ENCODE measurements around the gene MOK. TPM values are rescaled to one million over a fixed set of nuclear protein-coding genes. Genes with fewer than 3 reads are reported as not detected.

The MOK gene
- total RNA-seq, 2 donors from 2014 or later = 4.8 to 6.9 TPM

- Histone ChIP-seq H3K27me3 (no peaks in the 10 kb centered on the region), H3K9ac (ENCODE audit: low read depth in 2 of 2, low read length in 2 of 2) (peak overlapping the region in 1 of 2 donors; percentile 31), H3K4me3 (no peak overlapping the region), H3K4me1 (no peaks in the 10 kb centered on the region), H3K9me3 (no peaks in the 10 kb centered on the region), H3K27ac (no peak overlapping the region), H3K36me3 (no peaks in the 10 kb centered on the region)
- no peak for DNase-seq
- intact Hi-C loops (cut with DNase I) = no loop called here
- TF ChIP-seq, protein P1, sequence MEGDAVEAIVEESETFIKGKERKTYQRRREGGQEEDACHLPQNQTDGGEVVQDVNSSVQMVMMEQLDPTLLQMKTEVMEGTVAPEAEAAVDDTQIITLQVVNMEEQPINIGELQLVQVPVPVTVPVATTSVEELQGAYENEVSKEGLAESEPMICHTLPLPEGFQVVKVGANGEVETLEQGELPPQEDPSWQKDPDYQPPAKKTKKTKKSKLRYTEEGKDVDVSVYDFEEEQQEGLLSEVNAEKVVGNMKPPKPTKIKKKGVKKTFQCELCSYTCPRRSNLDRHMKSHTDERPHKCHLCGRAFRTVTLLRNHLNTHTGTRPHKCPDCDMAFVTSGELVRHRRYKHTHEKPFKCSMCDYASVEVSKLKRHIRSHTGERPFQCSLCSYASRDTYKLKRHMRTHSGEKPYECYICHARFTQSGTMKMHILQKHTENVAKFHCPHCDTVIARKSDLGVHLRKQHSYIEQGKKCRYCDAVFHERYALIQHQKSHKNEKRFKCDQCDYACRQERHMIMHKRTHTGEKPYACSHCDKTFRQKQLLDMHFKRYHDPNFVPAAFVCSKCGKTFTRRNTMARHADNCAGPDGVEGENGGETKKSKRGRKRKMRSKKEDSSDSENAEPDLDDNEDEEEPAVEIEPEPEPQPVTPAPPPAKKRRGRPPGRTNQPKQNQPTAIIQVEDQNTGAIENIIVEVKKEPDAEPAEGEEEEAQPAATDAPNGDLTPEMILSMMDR (IDR thresholded peaks at IDR 0.05) = no peak
These were observed 117.9 kb downstream of the MOK start for GRCh38 chr14:102187044-102187443.

DNA sequence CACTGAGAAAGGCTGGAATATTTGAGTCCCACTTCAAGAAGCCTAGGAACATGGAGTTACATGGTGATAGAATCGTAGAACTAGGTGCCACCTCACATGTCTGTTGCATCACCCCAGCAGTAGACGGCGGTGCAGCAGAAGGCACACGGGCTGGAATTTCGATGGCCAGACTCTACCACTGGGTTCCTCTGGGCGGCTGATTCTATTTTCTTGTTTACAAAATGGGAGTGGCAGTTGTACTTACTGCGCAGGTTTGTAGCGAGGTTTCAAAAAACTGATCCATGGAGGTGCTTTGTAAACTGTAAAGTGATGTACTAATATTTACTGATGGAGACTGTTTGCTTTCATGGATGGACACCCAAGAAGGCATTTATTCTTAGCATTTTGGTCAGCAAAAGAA is 119.6 kb downstream of the MOK start:
- Histone ChIP-seq H3K9me3 (no peaks in the 10 kb centered on the region), H3K36me3 (no peaks in the 10 kb centered on the region), H3K4me3 (no peak overlapping the region), H3K9ac (ENCODE audit: low read depth in 2 of 2, low read length in 2 of 2) (no peak overlapping the region), H3K27ac (no peak overlapping the region), H3K27me3 (no peaks in the 10 kb centered on the region), H3K4me1 (no peaks in the 10 kb centered on the region)
- TF ChIP-seq, protein P1 (IDR thresholded peaks at IDR 0.05) = no peak
- intact Hi-C loops (cut with DNase I) = no loop called here
- peak; percentile 45 for DNase-seq

- intact Hi-C loops (cut with DNase I) = no loop called here
- H3K9ac ChIP-seq (ENCODE audit: low read depth in 2 of 2, low read length in 2 of 2) = no peak overlapping the region
- no peak overlapping the region for H3K27ac ChIP-seq
These were observed 120.5 kb downstream of the MOK start for GRCh38 chr14:102184316-102185035.

DNA sequence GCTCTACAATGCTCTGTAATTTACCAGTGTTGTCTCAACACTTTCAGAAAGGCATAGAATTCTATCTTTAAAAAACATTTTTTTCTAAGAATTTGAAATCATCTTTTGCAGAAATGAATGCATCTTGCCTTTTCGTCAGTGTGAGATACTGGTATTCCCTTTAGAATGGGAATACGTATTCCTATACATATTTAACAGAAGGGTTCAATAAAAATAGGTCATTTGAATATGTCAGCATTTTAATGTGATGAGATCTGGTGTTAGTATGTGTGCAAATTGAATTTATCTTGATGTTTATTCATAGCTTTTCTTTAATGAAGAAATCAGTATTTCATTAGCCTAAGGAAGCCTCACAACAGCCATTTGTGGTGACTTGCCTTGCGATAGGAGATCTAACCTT is 121.1 kb downstream of the MOK start:
- Histone ChIP-seq H3K27me3 (no peaks in the 10 kb centered on the region), H3K4me1 (no peaks in the 10 kb centered on the region), H3K4me3 (no peak overlapping the region), H3K36me3 (no peaks in the 10 kb centered on the region), H3K9me3 (no peaks in the 10 kb centered on the region), H3K27ac (no peak overlapping the region), H3K9ac (ENCODE audit: low read depth in 2 of 2, low read length in 2 of 2) (no peak overlapping the region)
- TF ChIP-seq, protein P1 (IDR thresholded peaks at IDR 0.05) = no peak
- intact Hi-C loops (cut with DNase I) = no loop called here
- DNase-seq = no peak

More at GRCh38 chr14:102184316-102185035, 120.5 kb downstream of the MOK start:
- TF ChIP-seq, protein P1 (IDR thresholded peaks at IDR 0.05) = no peak
- no peaks in the 10 kb centered on the region for H3K27me3 ChIP-seq
- H3K36me3 ChIP-seq = no peaks in the 10 kb centered on the region
- H3K4me3 ChIP-seq = no peak overlapping the region
- no peak for DNase-seq
- H3K9me3 ChIP-seq = no peaks in the 10 kb centered on the region
- no peaks in the 10 kb centered on the region for H3K4me1 ChIP-seq

DNA sequence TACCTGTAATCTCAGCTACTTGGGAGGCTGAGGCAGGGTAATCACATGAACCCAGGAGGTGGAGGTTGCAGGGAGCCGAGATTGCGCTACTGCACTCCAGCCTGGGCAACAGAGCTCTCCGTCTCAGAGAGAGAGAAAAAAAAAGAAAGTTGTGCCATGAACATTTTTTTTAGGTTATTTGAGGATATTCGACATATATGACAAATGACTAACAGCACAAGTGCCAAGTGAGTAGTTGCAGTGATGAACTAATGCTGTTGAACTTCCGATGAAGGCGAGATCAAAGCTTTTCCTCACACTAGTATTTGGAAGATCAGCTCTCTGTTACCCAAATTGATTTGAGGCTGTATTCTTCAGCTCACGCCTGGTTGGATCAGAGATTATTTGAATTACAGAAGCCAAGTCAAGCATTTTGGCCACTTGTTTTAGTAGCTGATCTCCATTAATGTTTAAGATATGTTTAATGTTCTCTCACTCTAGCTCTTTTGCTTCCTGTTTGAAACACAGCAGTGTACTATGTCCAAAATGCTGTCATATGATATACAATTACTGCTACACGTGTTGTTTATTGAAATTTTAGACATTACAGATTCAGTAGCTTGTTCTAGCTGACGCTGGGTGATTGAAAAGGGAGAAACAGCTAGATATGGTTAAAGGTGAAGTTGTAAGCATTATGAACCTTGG is 121.9 kb downstream of the MOK start:
- no peaks in the 10 kb centered on the region for H3K4me1 ChIP-seq

More for the DNA sequence above, 121.9 kb downstream of the MOK start:
- H3K9ac ChIP-seq (ENCODE audit: low read depth in 2 of 2, low read length in 2 of 2) = no peak overlapping the region
- H3K4me3 ChIP-seq = no peak overlapping the region
- TF ChIP-seq, protein P1 (IDR thresholded peaks at IDR 0.05) = no peak
- no peaks in the 10 kb centered on the region for H3K27me3 ChIP-seq
- intact Hi-C loops (cut with DNase I) = no loop called here
- no peaks in the 10 kb centered on the region for H3K36me3 ChIP-seq
- no peaks in the 10 kb centered on the region for H3K9me3 ChIP-seq
- no peak overlapping the region for H3K27ac ChIP-seq
- DNase-seq = no peak
